Activated gamma-delta T cell treated with Interleukin-2 at 50 U/mL for 16 hours (primary cell): ENCODE data around the gene TUBGCP5.
"Not testable (repeated sequence)": the region's sequence is repeated elsewhere in the genome, so short reads cannot be mapped to it uniquely, and the experiment has no call there.

ENCODE experiments used
- DNase-seq: peaks from one replicate; pipeline ENCODE4 v3.0.0-alpha.2; 2020

The TUBGCP5 gene

GRCh38 chr15:23039143-23039916 is at the start of gene TUBGCP5:
TUBGCP5 (minus strand) TSS chr15:23039569; CDS start chr15:23039543, 26 bp downstream.
- peak; percentile 93 for DNase-seq

GRCh38 chr15:23083115-23083514 is 43.7 kb upstream of the TUBGCP5 start:
- DNase-seq = no peak

GRCh38 chr15:23081996-23082737 is 42.8 kb upstream of the TUBGCP5 start:
- not testable (repeated sequence) for DNase-seq

GRCh38 chr15:23081271-23081670 is 41.9 kb upstream of the TUBGCP5 start:
- DNase-seq = no peak

- no peak for DNase-seq
Observed at GRCh38 chr15:23079766-23080165, 40.4 kb upstream of the TUBGCP5 start.

GRCh38 chr15:23075927-23076326 is 36.6 kb upstream of the TUBGCP5 start:
- DNase-seq = no peak

GRCh38 chr15:23074684-23075083 is 35.3 kb upstream of the TUBGCP5 start:
- DNase-seq = no peak

GRCh38 chr15:23073890-23074646 is 34.7 kb upstream of the TUBGCP5 start:
- DNase-seq = no peak

GRCh38 chr15:23072633-23073032 is 33.3 kb upstream of the TUBGCP5 start:
- DNase-seq = no peak

- no peak for DNase-seq
Observed at GRCh38 chr15:23069496-23070166, 30.3 kb upstream of the TUBGCP5 start.

GRCh38 chr15:23067416-23067815 is 28.0 kb upstream of the TUBGCP5 start:
- no peak for DNase-seq

- DNase-seq = no peak
Observed at GRCh38 chr15:23065836-23066235, 26.5 kb upstream of the TUBGCP5 start.

GRCh38 chr15:23064156-23064555 is 24.8 kb upstream of the TUBGCP5 start:
- DNase-seq = no peak

GRCh38 chr15:23057707-23058106 is 18.3 kb upstream of the TUBGCP5 start:
- DNase-seq = no peak

- no peak for DNase-seq
Observed at GRCh38 chr15:23055316-23055715, 15.9 kb upstream of the TUBGCP5 start.

GRCh38 chr15:23052522-23052921 is 13.2 kb upstream of the TUBGCP5 start:
- DNase-seq = no peak

GRCh38 chr15:23050708-23051107 is 11.3 kb upstream of the TUBGCP5 start:
- no peak for DNase-seq

GRCh38 chr15:23049984-23050628 is 10.7 kb upstream of the TUBGCP5 start:
- DNase-seq = no peak

- DNase-seq = not testable (repeated sequence)
Observed at GRCh38 chr15:23048572-23049282, 9.4 kb upstream of the TUBGCP5 start.

- DNase-seq = not testable (repeated sequence)
Observed at GRCh38 chr15:23043987-23044386, 4.6 kb upstream of the TUBGCP5 start.

- not testable (repeated sequence) for DNase-seq
Observed at GRCh38 chr15:23043535-23043934, 4.2 kb upstream of the TUBGCP5 start.

GRCh38 chr15:23041736-23042135 is 2.4 kb upstream of the TUBGCP5 start:
- not testable (repeated sequence) for DNase-seq
